IgD-negative memory B cell (primary cell): ENCODE results near the gene TSPAN15. TPM values are rescaled to one million over a fixed set of nuclear protein-coding genes. Genes with fewer than 3 reads are reported as not detected.

Source experiments
- H3K27ac Mint-ChIP-seq, 3 donors: one replicate each; pipeline ENCODE4 v1.8.0; 2020 to 2022; ENCODE audit warnings: mild to moderate bottlenecking in 3 of 3, mixed read lengths in 3 of 3, moderate library complexity in 1 of 3
- H3K27me3 Mint-ChIP-seq: one replicate; pipeline ENCODE4 v1.8.0; 2021; ENCODE audit warnings: mixed read lengths
- H3K36me3 Mint-ChIP-seq: one replicate; pipeline ENCODE4 v1.8.0; 2020; ENCODE audit warnings: mild to moderate bottlenecking, mixed read lengths
- H3K4me1 Mint-ChIP-seq, 3 donors: one replicate each; pipeline ENCODE4 v1.8.0; 2020 to 2022; ENCODE audit warnings: mixed read lengths in 3 of 3, mild to moderate bottlenecking in 1 of 3
- H3K4me3 Mint-ChIP-seq, 4 donors: one replicate each; pipeline ENCODE4 v1.8.0; 2020 to 2022; ENCODE audit warnings: mild to moderate bottlenecking in 4 of 4, mixed read lengths in 4 of 4, moderate library complexity in 3 of 4
- H3K9me3 Mint-ChIP-seq, 3 donors: one replicate each; pipeline ENCODE4 v1.8.0; 2020 to 2021; ENCODE audit warnings: mixed read lengths in 3 of 3, mild to moderate bottlenecking in 1 of 3
- polyA plus RNA-seq: library from polyadenylated mRNA; unstranded; fragments of 300-500 nt; fragmentation: Illumina TruSeq; gene quantifications from one replicate; pipeline ENCODE4 v1.2.3, GENCODE V29; 2021

Gene TSPAN15
- polyA plus RNA-seq, 1 donor from 2014 or later = not detected

- no peaks in the 10 kb centered on the region for H3K27me3 Mint-ChIP-seq
- H3K27ac Mint-ChIP-seq = no peak overlapping the region
- no peaks in the 10 kb centered on the region for H3K9me3 Mint-ChIP-seq
- H3K4me1 Mint-ChIP-seq = peaks cover 0 to 3% (median 0%) of the 10 kb centered on the region in 3 donors
- no peaks in the 10 kb centered on the region for H3K36me3 Mint-ChIP-seq
- no peak overlapping the region for H3K4me3 Mint-ChIP-seq
Observed at GRCh38 chr10:69461243-69462025, 10.2 kb downstream of the TSPAN15 start.

GRCh38 chr10:69463886-69464285 is 12.6 kb downstream of the TSPAN15 start:
- Mint-ChIP-seq H3K27me3 (no peaks in the 10 kb centered on the region), H3K27ac (no peak overlapping the region), H3K4me1 (peaks cover 0 to 3% (median 0%) of the 10 kb centered on the region in 3 donors), H3K36me3 (no peaks in the 10 kb centered on the region), H3K9me3 (no peaks in the 10 kb centered on the region), H3K4me3 (no peak overlapping the region)

GRCh38 chr10:69464401-69464800 is 13.1 kb downstream of the TSPAN15 start:
- Mint-ChIP-seq H3K27ac (peak overlapping the region in 1 of 3 donors; percentile 43), H3K36me3 (no peaks in the 10 kb centered on the region), H3K4me3 (no peak overlapping the region), H3K9me3 (no peaks in the 10 kb centered on the region), H3K4me1 (peaks cover 0 to 3% (median 0%) of the 10 kb centered on the region in 3 donors), H3K27me3 (no peaks in the 10 kb centered on the region)

GRCh38 chr10:69464801-69465401 is 13.6 kb downstream of the TSPAN15 start:
- Mint-ChIP-seq H3K36me3 (no peaks in the 10 kb centered on the region), H3K4me3 (no peak overlapping the region), H3K27me3 (no peaks in the 10 kb centered on the region), H3K4me1 (peaks cover 0 to 3% (median 0%) of the 10 kb centered on the region in 3 donors), H3K27ac (peak overlapping the region in 1 of 3 donors; percentile 43), H3K9me3 (no peaks in the 10 kb centered on the region)

GRCh38 chr10:69465457-69466157 is 14.3 kb downstream of the TSPAN15 start:
- Mint-ChIP-seq H3K27me3 (peaks cover 2% of the 10 kb centered on the region), H3K36me3 (no peaks in the 10 kb centered on the region), H3K9me3 (no peaks in the 10 kb centered on the region), H3K4me1 (peaks cover 0 to 3% (median 0%) of the 10 kb centered on the region in 3 donors), H3K27ac (peak overlapping the region in 1 of 3 donors; percentile 32), H3K4me3 (peak overlapping the region in 1 of 4 donors; percentile 48)

- H3K4me3 Mint-ChIP-seq = no peak overlapping the region
- no peak overlapping the region for H3K27ac Mint-ChIP-seq
- peaks cover 6% of the 10 kb centered on the region for H3K27me3 Mint-ChIP-seq
- H3K9me3 Mint-ChIP-seq = no peaks in the 10 kb centered on the region
- H3K36me3 Mint-ChIP-seq = no peaks in the 10 kb centered on the region
- H3K4me1 Mint-ChIP-seq = peaks cover 0 to 3% (median 3%) of the 10 kb centered on the region in 3 donors
Observed at GRCh38 chr10:69466158-69466490, 14.9 kb downstream of the TSPAN15 start.

GRCh38 chr10:69466689-69467088 is 15.4 kb downstream of the TSPAN15 start:
- Mint-ChIP-seq H3K27ac (no peak overlapping the region), H3K4me1 (peaks cover 0 to 3% (median 3%) of the 10 kb centered on the region in 3 donors), H3K36me3 (no peaks in the 10 kb centered on the region), H3K4me3 (no peak overlapping the region), H3K27me3 (peaks cover 6% of the 10 kb centered on the region), H3K9me3 (no peaks in the 10 kb centered on the region)

GRCh38 chr10:69467928-69468750 is 16.9 kb downstream of the TSPAN15 start:
- peaks cover 0 to 6% (median 3%) of the 10 kb centered on the region in 3 donors for H3K4me1 Mint-ChIP-seq
- no peaks in the 10 kb centered on the region for H3K36me3 Mint-ChIP-seq
- peaks cover 11% of the 10 kb centered on the region for H3K27me3 Mint-ChIP-seq
- no peak overlapping the region for H3K27ac Mint-ChIP-seq
- no peak overlapping the region for H3K4me3 Mint-ChIP-seq
- H3K9me3 Mint-ChIP-seq = no peaks in the 10 kb centered on the region

- H3K27ac Mint-ChIP-seq = no peak overlapping the region
- H3K36me3 Mint-ChIP-seq = no peaks in the 10 kb centered on the region
- H3K4me3 Mint-ChIP-seq = no peak overlapping the region
- H3K27me3 Mint-ChIP-seq = peaks cover 14% of the 10 kb centered on the region
- peaks cover 0 to 6% (median 3%) of the 10 kb centered on the region in 3 donors for H3K4me1 Mint-ChIP-seq
- no peaks in the 10 kb centered on the region for H3K9me3 Mint-ChIP-seq
Observed at GRCh38 chr10:69468751-69469089, 17.5 kb downstream of the TSPAN15 start.

GRCh38 chr10:69469976-69470375 is 18.7 kb downstream of the TSPAN15 start:
- Mint-ChIP-seq H3K9me3 (no peaks in the 10 kb centered on the region), H3K27ac (peak overlapping the region in 1 of 3 donors; percentile 72)

GRCh38 chr10:69470463-69471384 is 19.5 kb downstream of the TSPAN15 start:
- Mint-ChIP-seq H3K4me3 (peak overlapping the region in 1 of 4 donors; percentile 18), H3K36me3 (no peaks in the 10 kb centered on the region), H3K9me3 (no peaks in the 10 kb centered on the region), H3K27ac (no peak overlapping the region), H3K27me3 (peaks cover 20% of the 10 kb centered on the region), H3K4me1 (peaks cover 0 to 6% (median 0%) of the 10 kb centered on the region in 3 donors)

More at GRCh38 chr10:69469976-69470375, 18.7 kb downstream of the TSPAN15 start:
- peaks cover 0 to 6% (median 2%) of the 10 kb centered on the region in 3 donors for H3K4me1 Mint-ChIP-seq
- H3K27me3 Mint-ChIP-seq = peaks cover 18% of the 10 kb centered on the region
- no peaks in the 10 kb centered on the region for H3K36me3 Mint-ChIP-seq
- H3K4me3 Mint-ChIP-seq = no peak overlapping the region

GRCh38 chr10:69472142-69472541 is 20.9 kb downstream of the TSPAN15 start:
- Mint-ChIP-seq H3K36me3 (no peaks in the 10 kb centered on the region), H3K4me1 (peaks cover 0 to 6% (median 0%) of the 10 kb centered on the region in 3 donors), H3K4me3 (no peak overlapping the region), H3K27me3 (peaks cover 20% of the 10 kb centered on the region), H3K9me3 (no peaks in the 10 kb centered on the region), H3K27ac (no peak overlapping the region)

- Mint-ChIP-seq H3K4me1 (peaks cover 0 to 6% (median 0%) of the 10 kb centered on the region in 3 donors), H3K36me3 (no peaks in the 10 kb centered on the region), H3K9me3 (no peaks in the 10 kb centered on the region), H3K4me3 (no peak overlapping the region), H3K27me3 (peaks cover 20% of the 10 kb centered on the region), H3K27ac (no peak overlapping the region)
Observed at GRCh38 chr10:69472544-69472943, 21.3 kb downstream of the TSPAN15 start.
